MM.1S (cell line): ENCODE measurements around the gene SFMBT2.

Source experiments
- EZH2 ChIP-seq: fragments of 300-600 bp; sonication (generic); optimal IDR thresholded peaks from 2 replicates; pipeline ENCODE3; 2017; ENCODE audit warnings: low read depth, mild to moderate bottlenecking, antibody characterized with exemption, low read length, mixed read lengths
- EZH2phosphoT487 ChIP-seq: fragments of 300-600 bp; sonication (generic); IDR thresholded peaks from 2 replicates; pipeline ENCODE4 v1.6.1; 2018; ENCODE audit warnings: antibody characterized with exemption, low read length
- TF ChIP-seq, protein P1 (sequence below): fragments of 300-600 bp; sonication (generic); IDR thresholded peaks from 2 replicates; pipeline ENCODE4 v1.5.1; 2016; ENCODE audit warnings: antibody characterized with exemption, low read length, mixed read lengths

DNA sequence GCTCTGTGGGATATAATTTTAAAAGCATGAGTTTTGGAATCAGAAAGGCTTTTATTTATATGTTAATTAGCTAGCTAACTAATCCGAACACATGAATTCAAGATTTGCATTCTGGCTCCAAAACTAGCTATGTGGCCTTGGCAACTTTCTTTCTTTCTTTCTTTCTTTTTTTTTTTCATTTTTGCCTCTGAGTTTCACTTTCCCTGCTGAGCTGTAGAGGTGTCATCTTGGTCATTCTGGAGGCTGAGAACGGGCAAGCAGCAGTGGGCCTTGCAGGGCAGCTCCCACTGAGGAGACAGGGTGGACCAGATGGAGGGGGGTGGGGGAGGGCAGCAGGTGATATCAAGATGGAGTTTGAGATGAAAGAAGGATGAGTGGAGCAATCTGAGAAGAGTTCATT lies 24.8 kb upstream of the SFMBT2 start:
- TF ChIP-seq, protein P1, sequence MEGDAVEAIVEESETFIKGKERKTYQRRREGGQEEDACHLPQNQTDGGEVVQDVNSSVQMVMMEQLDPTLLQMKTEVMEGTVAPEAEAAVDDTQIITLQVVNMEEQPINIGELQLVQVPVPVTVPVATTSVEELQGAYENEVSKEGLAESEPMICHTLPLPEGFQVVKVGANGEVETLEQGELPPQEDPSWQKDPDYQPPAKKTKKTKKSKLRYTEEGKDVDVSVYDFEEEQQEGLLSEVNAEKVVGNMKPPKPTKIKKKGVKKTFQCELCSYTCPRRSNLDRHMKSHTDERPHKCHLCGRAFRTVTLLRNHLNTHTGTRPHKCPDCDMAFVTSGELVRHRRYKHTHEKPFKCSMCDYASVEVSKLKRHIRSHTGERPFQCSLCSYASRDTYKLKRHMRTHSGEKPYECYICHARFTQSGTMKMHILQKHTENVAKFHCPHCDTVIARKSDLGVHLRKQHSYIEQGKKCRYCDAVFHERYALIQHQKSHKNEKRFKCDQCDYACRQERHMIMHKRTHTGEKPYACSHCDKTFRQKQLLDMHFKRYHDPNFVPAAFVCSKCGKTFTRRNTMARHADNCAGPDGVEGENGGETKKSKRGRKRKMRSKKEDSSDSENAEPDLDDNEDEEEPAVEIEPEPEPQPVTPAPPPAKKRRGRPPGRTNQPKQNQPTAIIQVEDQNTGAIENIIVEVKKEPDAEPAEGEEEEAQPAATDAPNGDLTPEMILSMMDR: no peak
- TF ChIP-seq EZH2: no peak
- TF ChIP-seq EZH2phosphoT487: no peak
